ENCODE results near the gene MATN1. TPM values are rescaled to one million over a fixed set of nuclear protein-coding genes. Genes with fewer than 3 reads are reported as not detected.

Gene MATN1
- total RNA-seq, 2 donors from 2014 or later = not detected

DNA sequence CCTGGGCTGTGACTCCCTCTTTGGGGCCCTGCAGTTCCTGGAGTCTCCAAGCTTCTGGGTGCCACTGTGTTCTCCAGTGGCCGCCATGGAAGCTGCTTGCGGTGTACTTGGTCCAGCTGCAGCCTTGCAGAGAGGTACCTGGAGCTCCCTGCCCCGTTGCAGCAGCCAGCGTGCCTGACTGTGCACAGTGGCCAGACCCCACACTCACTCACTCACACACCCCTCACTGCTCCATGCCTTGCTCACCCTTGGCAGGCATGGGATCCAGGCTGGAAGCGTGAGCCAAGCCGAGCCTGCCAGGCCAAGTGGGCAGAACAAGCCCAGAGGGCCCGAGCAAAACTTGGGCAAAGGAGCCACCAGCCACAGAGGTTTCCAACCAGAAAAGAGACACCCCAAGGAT, 43.0 kb downstream of the MATN1 start:
- DNase-seq (peak in 1 of 2 donors; percentile 23), ATAC-seq (no peak)
- intact Hi-C loops (cut with DNase I, micrococcal nuclease) = no loop called here

DNA sequence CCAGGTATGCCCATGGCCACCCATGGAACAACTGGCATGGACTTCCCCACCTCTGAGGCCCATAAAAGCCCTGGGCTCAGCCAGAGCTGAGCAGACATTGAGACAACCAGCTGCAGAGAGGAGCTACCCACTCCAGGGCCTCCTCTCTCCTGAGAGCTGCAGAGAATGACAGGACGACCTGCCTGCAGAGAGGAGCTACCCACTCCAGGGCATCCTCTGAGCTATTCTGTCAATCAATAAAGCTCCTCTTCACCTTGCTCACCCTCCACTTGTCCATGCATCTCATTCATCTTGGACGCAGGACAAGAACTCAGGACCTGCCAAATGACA, 43.4 kb downstream of the MATN1 start:
- DNase-seq = peak in 1 of 2 donors; percentile 19
- intact Hi-C loops (cut with DNase I, micrococcal nuclease) = no loop called here
- no peak for ATAC-seq

DNA sequence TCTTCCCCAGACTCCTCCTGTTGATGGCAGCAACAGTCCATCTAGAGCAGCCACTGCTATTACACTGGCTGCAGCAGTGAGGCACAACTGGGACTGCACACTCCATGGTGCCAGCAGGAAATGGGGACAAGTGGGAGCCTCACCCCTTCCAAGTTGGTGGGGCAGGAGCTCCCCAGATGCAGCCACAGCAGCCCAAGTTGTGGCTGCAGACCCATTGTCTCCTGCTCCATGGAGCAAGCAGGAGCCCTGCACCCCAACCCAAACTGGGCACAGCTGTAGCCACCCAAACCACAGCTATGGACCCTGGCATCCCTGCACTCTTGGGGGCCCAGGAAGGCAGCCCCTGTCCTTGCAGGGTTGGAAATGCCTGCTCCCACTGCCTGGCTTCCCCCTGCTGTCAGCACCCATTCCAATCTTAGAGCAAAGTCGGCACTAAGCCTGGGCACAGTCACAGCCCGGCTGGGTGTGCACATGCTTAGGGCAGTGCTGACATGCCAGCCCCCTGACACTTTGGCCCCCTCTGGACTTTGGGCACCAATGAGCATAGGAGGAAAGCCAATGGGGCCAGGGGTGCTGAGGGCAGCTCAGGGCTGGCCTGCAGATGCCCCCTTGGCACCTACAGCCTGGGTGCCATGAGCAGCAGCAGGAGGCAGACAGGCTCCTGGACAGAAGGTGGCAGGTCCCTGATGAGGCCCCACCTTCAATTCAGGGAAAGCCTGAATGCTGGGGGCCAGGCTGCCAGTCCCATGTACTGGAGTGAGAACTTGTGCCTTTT, 44.0 kb downstream of the MATN1 start:
- intact Hi-C loops (cut with DNase I, micrococcal nuclease) = no loop called here
- peak in 1 of 2 donors; percentile 17 for DNase-seq

DNA sequence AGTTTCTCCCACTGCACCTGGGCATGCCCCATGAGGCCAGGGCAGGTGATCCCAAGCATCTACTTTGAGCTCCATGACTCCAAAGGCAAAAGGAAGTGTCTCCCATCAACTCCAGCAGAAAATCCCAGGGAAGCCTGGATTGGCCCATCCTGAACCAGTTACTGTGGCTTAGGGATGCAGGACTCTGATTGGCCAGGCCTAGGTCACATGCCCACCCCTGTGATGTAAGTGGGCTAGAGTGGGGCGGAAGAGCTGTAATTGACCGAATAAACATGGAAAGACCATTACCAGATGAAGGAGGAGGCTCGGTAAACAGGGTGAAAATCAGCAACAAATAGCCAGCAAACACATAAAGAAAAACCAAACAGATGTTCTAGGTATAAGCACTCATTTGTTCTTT, 45.2 kb downstream of the MATN1 start:
- DNase-seq (no peak), ATAC-seq (no peak)
- intact Hi-C loops (cut with DNase I, micrococcal nuclease) = no loop called here

More for the DNA sequence above, 44.0 kb downstream of the MATN1 start:
- ATAC-seq = no peak

DNA sequence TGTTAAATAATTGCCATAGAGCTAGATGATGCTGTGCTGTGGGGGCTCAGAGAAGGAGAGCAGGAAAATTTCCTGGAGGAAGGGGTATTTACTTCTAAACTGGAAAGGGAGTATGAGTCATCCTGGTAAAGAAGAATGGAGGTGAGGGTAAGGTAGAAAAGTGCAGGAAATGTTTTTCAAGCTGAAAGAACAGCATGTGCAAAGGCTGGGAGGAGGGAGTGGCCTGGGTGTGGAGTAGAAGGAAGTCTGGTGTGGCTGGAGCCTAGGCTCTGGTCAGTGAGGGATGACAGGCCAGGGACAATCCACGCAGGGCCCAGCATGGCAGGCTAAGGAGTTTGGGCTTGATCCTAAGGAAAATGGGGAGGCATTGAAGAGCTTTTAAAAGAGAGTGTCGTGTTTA, 45.9 kb downstream of the MATN1 start:
- intact Hi-C loops (cut with DNase I, micrococcal nuclease) = no loop called here
- DNase-seq (peak; percentile 51 to 81), ATAC-seq (peak; percentile 99)

DNA sequence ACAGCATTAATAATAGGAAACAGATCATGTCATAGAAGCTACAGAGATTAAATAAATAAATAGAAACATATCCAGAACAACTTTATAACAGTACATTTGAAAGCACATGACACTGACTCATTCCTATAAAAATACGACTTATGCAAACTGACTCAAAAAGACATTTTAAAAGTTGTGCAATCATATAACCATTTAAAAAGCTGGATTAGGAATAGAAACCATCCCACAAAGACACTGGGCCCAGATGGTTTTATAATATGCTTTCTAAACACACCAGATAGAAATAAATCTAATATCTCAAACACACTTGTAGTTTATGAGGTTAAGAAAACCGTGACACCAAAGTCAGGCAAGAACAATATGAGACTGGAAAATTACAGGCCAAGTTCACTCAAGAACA, 47.6 kb downstream of the MATN1 start:
- DNase-seq (no peak), ATAC-seq (no peak)
- intact Hi-C loops (cut with DNase I, micrococcal nuclease) = no loop called here

DNA sequence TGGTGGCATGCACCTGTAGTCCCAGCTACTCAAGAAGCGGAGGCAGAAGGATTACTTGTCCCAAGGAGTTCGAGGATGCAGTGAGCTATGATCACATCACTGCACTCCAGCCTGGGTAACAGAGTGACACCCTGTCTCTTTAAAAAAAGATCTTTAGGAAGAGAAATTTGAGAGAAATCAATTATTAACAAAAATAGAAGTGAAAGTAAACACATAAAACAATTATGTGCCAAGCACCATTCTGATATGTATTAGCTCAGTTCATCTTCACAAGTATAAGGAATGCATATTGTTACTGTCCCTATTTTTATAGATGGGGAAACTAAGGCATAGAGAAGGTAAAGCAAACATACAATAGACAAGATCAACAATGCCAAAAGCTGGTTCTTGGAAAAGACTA, 48.1 kb downstream of the MATN1 start:
- ATAC-seq = no peak
- DNase-seq = peak in 1 of 2 donors; percentile 10
- intact Hi-C loops (cut with DNase I, micrococcal nuclease) = no loop called here

DNA sequence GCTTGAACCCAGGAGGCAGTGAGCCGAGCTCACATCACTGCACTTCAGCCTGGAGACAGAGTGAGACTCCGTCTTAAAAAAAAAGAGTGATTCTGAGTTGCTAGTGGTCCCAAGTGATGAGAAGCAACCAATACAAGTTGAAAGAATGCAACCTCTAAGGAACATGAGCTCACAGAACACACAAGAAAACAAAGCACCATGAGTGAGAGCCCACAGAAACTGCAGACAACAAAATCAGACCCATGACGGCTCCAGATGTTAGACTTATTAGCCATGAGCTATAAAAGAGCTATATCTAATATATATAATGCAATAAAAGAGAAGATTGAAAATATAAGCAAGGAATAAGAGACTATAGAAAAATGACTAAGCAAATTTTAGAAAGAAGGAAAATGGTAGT, 50.0 kb downstream of the MATN1 start:
- ATAC-seq = no peak

DNA sequence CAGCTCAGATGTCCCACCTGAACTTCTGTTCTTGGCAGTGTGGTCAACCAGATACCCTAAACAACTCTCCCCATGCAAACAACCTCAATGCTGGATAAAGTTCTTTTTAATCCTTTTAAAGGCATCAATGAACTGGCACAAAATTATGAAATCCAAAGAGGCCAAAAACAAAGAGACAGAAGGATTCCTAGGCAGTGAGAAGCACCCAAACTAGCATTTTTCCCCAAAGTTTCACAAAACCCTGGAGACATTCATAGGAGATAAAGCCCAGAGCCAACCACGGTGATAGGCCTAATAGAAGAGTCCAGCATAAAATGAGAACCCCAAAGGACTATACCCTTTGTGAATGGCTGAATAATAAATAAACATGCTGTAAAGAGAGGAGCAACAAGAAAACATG, 50.7 kb downstream of the MATN1 start:
- no peak for DNase-seq
- intact Hi-C loops (cut with DNase I, micrococcal nuclease) = no loop called here
- no peak for ATAC-seq

More for the DNA sequence above, 50.0 kb downstream of the MATN1 start:
- no peak for DNase-seq
- intact Hi-C loops (cut with DNase I, micrococcal nuclease) = no loop called here

DNA sequence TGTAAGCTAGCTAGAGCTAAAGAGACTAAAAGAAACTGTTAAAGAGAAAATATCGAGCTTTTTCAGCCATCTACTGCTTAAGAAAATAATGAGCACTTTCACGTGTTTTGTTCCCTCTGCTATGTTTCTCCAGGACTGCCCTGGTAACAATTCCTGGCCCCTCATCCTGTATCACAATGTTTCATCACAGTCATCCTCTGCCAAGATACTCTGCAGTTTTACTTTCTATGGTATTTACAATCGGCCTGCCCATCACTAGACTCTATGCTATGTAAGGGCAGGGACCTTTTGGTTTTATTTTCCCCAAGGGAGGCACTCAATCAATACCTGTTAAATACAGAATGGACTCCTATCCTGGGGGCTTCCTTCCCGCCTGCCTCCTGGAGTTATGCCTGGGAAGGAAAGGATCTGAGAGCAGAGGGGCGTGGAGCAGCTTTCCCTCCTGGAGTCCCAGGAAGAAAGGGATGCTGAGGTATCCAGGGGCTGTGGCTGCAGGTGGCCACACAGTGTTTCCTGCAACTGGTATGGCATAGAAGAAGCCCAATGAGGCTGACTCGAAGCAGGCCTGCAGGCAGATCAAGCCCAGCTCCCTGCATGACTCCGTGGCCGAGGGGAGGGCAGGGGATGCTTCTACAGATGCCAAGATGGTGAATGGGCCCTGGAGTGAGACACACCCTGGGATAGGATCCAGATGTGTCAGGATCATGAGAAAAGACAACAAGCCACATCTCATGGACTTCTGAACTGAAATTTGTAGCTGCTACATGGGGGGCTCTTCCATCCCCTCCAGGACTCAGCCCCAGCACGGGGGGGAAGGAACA, 52.9 kb downstream of the MATN1 start:
- intact Hi-C loops (cut with DNase I, micrococcal nuclease) = no loop called here
- DNase-seq (peak in 1 of 2 donors; percentile 4), ATAC-seq (no peak)

DNA sequence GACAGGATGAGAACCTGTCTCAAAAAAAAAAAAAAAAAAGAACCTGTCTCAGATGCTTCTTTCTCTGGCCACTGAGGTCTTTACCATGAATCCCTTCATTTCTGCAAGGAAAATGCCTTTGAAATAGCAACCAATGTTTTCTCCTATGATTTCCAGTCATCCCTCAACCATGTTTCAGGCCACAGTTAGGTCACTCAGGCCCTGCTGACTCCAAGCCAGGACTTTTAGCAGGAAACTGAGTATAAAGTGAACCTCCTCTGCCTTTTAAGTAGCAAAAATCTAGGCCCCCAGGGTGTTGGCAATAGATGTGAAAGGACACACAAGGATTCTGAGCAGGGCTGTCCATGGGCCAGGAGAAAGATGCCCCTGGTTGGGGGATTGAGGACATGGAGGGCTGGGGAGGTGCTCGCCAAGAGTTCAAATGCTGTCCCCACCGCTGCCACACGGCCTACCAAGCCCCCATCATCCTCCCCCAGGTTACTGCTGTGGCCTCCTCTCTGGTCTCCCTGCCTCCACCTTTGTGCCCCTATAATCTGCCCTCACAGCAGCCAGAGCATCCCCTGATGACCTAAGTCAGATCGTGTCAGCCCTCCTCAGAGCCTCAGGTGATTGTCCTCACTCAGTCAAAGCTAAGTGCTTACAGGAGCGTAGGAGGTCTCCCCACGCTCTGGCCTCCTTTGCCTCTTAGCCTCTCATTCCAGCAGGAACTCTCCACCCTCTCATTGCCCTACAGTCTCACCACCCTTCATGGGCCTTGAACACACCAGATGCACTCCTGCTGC, 54.6 kb downstream of the MATN1 start:
- peak in 1 of 2 donors; percentile 14 for DNase-seq
- intact Hi-C loops (cut with DNase I, micrococcal nuclease) = no loop called here
- ATAC-seq = no peak

DNA sequence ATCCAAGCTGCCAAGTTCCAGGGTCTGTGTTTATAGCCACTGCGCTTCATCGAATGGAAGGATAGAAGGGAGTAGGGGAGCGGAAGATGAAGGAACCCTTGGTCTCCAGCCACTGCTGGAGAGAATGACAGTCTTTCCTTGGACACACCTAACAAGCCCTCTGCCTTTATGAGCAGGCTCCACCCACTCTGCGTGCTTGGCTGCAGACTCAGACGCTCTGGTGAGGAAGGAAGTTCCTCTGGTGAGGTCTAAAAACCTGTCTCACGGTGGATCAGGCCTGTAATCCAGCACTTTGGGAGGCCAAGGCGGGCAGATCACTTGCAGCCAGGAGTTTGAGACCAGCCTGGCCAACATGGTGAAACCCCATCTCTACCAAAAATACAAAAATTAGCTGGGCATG, 55.4 kb downstream of the MATN1 start:
- ATAC-seq (peak; percentile 100), DNase-seq (peak; percentile 75 to 78)
- intact Hi-C loops (cut with DNase I, micrococcal nuclease) = no loop called here

DNA sequence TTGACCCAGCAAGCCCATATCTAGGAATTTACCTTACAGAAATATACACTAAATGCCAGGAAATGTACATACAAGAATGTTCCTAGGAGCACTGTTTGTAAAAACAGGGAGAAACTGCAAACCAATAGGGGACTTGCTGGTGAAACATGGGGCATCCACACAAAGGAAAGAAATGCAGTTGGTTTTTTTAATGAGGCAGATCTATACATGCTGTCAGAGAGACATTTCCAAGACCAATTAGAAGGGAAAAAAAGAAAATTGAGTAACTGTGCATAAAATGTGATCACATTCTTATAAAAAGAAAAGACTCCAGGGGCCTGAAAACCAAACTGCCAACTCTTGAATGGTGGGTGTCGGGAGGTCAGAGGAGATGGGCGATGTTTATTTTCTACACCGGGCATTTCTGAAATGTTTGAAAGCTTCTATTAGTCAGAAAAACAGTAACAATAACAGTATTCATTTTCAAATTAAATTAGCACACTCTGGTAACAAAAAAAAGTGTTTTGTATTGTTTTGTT, 56.6 kb downstream of the MATN1 start:
- no peak for ATAC-seq
- DNase-seq = no peak
- intact Hi-C loops (cut with DNase I, micrococcal nuclease) = no loop called here

DNA sequence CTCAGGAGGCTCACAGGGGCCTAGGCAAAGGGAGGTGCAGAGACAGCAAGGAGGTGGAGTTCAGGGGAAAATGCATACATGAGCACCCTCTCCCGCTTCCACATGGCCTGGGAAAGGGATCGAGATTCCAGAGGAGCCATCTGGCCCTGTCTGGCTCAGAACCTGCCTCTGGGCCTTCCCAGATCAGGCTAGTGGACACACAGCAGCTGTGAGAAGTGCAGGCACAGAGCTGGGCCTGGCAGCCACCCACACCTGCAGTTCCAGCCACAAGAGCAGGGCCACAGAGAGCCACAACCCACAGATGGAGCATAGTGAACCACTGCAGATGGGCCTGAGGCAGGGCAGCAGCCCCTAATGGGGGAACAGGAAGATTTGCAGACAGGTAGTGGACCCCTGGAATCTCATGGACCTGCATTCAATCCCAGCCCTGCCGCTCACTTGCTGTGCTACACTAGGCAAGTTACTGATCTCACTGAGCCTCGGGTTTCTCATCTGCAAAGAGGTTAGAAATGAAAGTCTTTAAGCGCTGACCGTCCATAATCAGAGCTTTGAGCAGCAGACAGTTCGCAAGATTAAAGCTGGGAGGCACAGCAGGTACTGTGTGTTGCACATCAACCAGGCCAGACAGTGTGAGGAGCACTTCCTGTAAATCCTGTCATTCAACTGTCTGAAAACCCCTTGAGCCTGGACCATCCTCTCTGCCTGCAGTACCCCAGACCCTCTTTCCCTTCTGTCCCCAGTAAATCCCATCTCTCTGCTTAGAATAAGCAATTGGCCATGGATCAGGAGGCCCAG, 58.0 kb downstream of the MATN1 start:
- ATAC-seq = no peak
- intact Hi-C loops (cut with DNase I, micrococcal nuclease) = no loop called here
- DNase-seq = peak in 1 of 2 donors; percentile 6

DNA sequence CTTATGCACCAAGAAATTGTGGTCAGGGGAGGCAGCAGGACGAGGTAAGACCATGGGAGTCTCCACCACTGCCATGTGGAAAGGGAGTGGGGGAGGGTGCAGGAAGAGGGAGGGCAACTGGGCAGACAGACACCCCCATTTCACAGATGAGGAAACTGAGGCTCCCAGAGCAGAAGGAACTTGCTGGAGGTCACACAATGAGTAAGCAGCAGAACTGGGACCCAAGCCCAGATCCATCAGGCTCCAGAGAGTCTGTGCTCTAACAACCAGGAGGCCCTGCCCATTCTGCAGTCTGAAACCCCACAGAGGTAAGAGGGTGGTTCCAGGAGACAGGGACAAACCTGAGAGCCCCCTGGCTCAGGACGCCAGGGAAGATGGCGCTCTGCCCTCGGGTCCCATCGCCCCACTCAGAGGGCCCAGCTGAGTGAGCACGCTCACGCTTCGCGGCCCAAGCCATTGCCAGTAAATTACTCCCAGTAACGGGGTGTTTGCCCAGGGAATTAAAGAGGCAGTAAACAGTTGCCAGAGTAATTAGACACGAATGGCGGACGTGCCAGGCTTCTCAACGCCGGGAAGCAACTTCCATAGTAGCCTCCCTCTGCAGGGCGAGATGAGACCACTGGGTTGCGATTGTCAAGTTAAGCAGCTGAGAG, 59.2 kb downstream of the MATN1 start:
- DNase-seq (peak in 1 of 2 donors; percentile 22), ATAC-seq (no peak)
- intact Hi-C loops (cut with DNase I, micrococcal nuclease) = no loop called here

DNA sequence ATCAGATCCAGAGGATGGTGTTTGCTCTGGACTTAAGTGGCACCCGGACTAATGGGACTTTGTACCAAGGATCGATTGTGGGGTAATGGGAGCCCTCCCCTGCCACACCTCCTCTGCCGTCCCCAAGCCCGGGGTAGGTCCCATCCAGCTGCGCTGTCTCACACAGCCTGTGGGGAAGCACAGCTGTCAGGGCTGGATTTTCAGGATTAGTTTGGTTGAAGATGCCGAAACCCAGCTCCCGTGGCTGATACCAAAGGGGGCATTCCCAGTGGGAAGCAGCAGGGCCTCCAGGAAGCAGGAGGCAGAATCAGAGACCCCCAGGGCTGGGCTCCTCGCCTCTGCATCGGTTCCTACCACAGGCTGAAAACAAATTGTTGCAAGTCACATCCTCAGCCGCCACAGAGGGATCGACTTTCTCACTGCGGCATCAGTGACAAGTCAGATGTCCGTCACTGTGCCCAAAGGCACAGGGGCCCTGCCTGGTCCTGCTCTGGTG, 59.7 kb downstream of the MATN1 start:
- peak in 1 of 2 donors; percentile 17 for DNase-seq
- ATAC-seq = no peak
- intact Hi-C loops (cut with DNase I, micrococcal nuclease) = no loop called here

DNA sequence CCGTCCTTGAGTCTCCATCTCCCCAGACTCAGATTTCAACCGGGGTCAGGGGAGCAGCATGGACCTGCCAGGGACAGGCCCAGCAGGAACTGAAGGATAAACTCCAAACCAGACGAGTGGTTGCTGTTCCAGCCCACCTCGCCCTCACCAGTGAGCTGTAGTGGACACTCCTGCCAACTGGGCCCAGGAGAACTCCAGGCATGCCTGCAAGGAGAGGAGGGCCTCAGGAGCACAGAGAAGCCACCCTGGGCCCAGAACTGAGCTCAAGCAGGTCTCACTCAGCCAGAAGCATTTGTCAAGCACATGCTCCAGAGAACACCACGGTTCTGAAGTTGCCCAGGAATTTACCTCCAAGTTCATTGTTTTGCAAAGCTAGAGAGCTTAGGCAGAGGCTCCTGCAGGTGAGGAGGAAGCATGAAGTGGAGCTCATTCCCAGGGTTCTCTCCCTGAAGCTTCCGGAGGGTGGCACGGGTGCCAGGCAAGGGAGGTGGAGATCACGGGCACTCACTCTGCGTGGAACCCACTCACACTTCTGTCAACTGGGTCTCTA, 61.0 kb downstream of the MATN1 start:
- DNase-seq (peak in 1 of 2 donors; percentile 18), ATAC-seq (no peak)
- intact Hi-C loops (cut with DNase I, micrococcal nuclease) = no loop called here

DNA sequence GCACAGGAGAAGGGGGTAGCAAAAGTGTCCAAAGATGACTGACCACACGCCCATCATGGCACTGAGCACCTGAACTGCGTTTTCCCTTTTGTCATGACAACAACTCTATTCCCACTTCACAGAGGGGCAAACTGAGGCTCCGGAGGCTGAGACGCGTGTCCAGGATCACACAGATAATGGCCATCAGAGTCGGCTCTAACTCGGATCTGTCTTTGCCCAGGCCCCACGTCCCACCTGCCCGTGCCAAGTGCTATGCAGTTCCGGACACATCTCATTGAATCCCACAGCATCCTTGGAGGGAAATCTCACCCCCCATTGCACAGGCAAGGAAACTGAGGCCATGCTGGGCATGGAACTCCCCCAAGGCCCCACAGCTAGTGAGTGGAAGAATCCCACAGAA, 62.1 kb downstream of the MATN1 start:
- DNase-seq (peak in 1 of 2 donors; percentile 4), ATAC-seq (no peak)
- intact Hi-C loops (cut with DNase I, micrococcal nuclease) = no loop called here
